ACC112 (cell line): ENCODE results near the gene ELAVL3.
"Not testable (repeated sequence)": the region's sequence is repeated elsewhere in the genome, so short reads cannot be mapped to it uniquely, and the experiment has no call there.

Experiments
- H2AFZ ChIP-seq: fragments of 200-600 bp; sonication (generic); one replicate; pipeline ENCODE4 v1.6.0; 2017; ENCODE audit warnings: antibody characterized with exemption, low read length; ENCODE audit not compliant: unreplicated experiment
- H3K27ac ChIP-seq: fragments of 200-600 bp; sonication (generic); 2 replicates; pipeline ENCODE4 v1.5.1; 2014; ENCODE audit warnings: low read depth, mild to moderate bottlenecking, antibody characterized with exemption, low read length, moderate library complexity
- H3K27me3 ChIP-seq: fragments of 200-600 bp; sonication (generic); 2 replicates; pipeline ENCODE4 v1.6.1; 2014; ENCODE audit warnings: mild to moderate bottlenecking, antibody characterized with exemption, low read length, moderate library complexity, mixed read lengths; ENCODE audit not compliant: insufficient read depth
- H3K36me3 ChIP-seq: fragments of 200-600 bp; sonication (generic); 2 replicates; pipeline ENCODE4 v1.6.1; 2016; ENCODE audit warnings: mild to moderate bottlenecking, antibody characterized with exemption, low read length, moderate library complexity, mixed read lengths; ENCODE audit not compliant: insufficient read depth
- H3K4me1 ChIP-seq: fragments of 200-600 bp; sonication (generic); one replicate; pipeline ENCODE4 v1.6.1; 2016; ENCODE audit warnings: low read length, mixed read lengths; ENCODE audit not compliant: insufficient read depth, unreplicated experiment, control insufficient read depth
- H3K4me3 ChIP-seq: fragments of 200-600 bp; sonication (generic); 2 replicates; pipeline ENCODE4 v1.5.1; 2014; ENCODE audit warnings: mild to moderate bottlenecking, low read depth, low read length
- H3K79me2 ChIP-seq: fragments of 200-600 bp; sonication (generic); one replicate; pipeline ENCODE4 v1.6.0; 2016; ENCODE audit warnings: low read length; ENCODE audit not compliant: control insufficient read depth, unreplicated experiment, insufficient read depth

Gene ELAVL3

DNA sequence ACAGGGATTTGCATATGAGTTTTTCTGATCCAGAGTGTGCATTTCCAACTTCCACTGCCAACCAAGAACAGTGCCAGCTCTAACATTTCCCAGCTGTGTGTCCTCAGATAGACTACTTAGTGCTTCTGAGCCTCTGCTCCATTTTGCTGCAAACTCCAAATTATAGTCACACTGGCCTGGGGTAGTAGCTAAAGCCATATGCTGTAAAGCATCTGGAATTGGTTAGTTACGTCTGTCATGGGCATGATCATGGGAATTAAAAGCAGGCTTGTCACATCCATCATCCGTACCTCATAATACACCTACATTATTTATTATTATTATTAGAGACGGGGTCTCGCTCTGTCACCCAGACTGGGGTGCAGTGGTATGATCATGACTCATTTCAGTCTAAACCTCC is 7.1 kb downstream of the ELAVL3 start:
- H3K4me3 ChIP-seq: no peak overlapping the region
- no peaks in the 10 kb centered on the region for H3K27me3 ChIP-seq
- no peaks in the 10 kb centered on the region for H3K79me2 ChIP-seq
- H2AFZ ChIP-seq: no peak overlapping the region
- H3K36me3 ChIP-seq: no peaks in the 10 kb centered on the region
- H3K27ac ChIP-seq: no peak overlapping the region
- H3K4me1 ChIP-seq: no peaks in the 10 kb centered on the region

DNA sequence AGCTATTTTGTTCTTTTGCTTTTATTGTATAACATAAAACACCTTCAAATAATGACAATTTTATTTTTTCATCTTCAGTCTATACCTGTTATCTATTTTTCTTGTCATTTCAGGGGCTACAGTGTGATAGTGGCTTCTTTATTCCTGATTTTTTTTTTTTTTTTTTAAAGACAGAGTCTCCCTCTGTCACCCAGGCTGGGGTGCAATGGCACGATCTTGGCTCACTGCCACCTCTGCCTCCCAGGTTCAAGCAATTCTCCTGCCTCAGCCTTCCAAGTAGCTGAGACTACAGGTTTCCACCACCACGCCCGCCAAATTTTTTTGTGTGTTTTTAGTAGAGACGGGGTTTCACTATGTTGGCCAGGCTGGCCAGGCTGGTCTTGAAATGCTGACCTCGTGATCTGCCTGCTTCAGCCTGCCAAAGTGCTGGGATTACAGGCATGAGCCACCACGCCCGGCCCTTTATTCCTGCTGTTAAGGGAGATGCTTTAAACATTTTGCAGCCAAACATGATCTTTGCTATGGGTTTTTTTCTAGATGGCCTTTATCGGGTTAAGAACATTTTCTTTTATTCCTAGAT is 12.5 kb downstream of the ELAVL3 start:
- not testable (repeated sequence) for H3K27ac ChIP-seq, H3K4me1 ChIP-seq, H3K36me3 ChIP-seq, H3K27me3 ChIP-seq, H2AFZ ChIP-seq, H3K4me3 ChIP-seq, H3K79me2 ChIP-seq

DNA sequence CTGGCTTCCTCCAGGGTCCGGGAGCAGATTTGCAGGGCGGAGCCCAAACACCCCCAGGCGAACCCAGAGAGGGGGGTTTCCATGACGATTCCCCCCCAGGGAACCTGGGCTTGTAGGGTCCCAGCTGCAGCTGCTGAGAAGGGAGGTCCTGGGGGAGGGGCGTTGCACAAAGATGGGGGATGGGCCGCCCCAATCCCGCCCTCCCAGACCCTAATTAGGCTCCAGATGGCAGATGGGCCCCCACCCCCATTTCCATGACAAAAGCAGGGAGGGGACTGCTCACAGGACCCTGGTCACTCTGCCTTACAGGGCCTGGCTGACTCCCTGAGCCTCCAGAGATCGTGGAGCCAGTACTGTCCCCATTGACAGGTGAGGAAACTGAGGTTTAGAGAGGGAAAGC is 15.2 kb downstream of the ELAVL3 start:
- H3K36me3 ChIP-seq: no peaks in the 10 kb centered on the region
- H3K4me3 ChIP-seq: no peak overlapping the region
- no peaks in the 10 kb centered on the region for H3K4me1 ChIP-seq
- no peak overlapping the region for H2AFZ ChIP-seq
- H3K27ac ChIP-seq: no peak overlapping the region
- H3K79me2 ChIP-seq: no peaks in the 10 kb centered on the region
- no peaks in the 10 kb centered on the region for H3K27me3 ChIP-seq

DNA sequence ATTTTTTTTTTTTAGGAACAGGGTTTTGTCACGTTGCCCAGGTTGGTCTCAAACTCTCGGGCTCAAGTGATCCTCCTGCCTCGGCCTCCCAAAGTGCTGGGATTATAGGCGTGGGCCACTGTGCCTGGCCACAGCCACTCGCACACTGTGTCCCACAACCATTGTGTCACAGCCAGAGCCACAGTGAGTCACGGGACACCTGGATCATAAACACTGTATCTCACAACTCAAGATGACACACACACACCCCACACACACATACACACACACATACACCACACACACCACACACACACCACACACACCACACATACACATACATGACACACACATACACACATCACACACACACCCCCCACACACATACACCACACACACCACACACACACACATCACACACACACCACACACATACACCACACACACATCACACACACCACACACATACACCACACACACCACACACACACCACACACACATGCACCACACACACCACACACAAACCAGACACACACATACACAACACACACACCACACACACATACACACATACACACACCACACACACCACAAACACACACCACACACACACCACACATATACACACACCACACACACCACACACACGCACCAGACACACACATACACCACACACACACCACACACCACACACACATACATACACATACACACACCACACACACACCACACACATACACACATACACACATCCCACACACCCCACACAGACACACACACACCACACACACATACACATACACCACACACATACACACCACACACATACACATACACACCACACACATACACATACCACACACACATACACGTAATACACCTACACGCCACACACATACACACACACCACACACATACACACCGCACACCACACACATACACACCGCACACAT is 16.2 kb downstream of the ELAVL3 start:
- Histone ChIP-seq H3K36me3 (no peaks in the 10 kb centered on the region), H3K27me3 (no peaks in the 10 kb centered on the region), H3K79me2 (no peaks in the 10 kb centered on the region), H3K4me3 (no peak overlapping the region), H3K27ac (no peak overlapping the region), H2AFZ (no peak overlapping the region), H3K4me1 (no peaks in the 10 kb centered on the region)

DNA sequence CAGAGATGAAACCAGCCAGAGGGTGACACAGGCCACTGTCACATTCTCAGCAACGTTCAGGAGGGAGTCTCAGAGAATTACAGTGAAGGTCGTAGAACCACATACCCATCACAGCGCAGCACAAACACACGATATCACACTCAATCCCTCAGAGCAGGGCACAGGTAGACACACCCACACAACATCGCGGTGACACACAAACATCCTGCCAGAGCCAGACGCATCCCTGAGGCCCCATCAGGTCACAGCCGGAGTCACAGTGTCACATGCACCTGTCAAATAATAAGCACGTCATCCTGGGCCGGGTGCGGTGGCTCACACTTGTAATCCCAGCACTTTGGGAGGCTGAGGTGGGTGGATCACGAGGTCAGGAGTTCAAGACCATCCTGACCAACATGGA is 17.5 kb downstream of the ELAVL3 start:
- H3K27ac ChIP-seq: no peak overlapping the region
- no peaks in the 10 kb centered on the region for H3K36me3 ChIP-seq
- H3K79me2 ChIP-seq: no peaks in the 10 kb centered on the region
- no peak overlapping the region for H2AFZ ChIP-seq
- no peak overlapping the region for H3K4me3 ChIP-seq
- no peaks in the 10 kb centered on the region for H3K27me3 ChIP-seq
- no peaks in the 10 kb centered on the region for H3K4me1 ChIP-seq

DNA sequence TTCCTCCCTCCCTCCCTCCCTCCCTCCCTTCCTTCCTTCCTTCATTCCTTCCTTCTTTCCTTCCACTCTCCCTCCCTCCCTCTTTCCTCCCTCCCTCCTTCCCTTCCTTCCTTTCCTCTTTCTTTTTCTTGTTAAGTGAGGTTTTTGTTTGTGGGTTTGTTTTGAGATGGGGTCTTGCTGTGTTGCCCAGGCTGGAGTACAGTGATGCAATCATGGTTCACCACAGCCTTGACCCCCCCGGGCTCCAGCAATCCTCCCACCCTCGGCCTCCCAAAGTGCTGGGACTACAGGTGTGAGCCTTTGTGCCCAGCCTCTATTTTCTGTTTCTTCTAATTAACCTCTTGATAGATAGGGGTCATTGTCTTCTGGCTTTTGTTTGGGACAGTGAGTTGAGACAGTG is 19.4 kb downstream of the ELAVL3 start:
- H3K4me3 ChIP-seq: no peak overlapping the region
- no peak overlapping the region for H3K27ac ChIP-seq
- no peaks in the 10 kb centered on the region for H3K79me2 ChIP-seq
- no peaks in the 10 kb centered on the region for H3K27me3 ChIP-seq
- H2AFZ ChIP-seq: no peak overlapping the region
- H3K36me3 ChIP-seq: no peaks in the 10 kb centered on the region
- no peaks in the 10 kb centered on the region for H3K4me1 ChIP-seq

DNA sequence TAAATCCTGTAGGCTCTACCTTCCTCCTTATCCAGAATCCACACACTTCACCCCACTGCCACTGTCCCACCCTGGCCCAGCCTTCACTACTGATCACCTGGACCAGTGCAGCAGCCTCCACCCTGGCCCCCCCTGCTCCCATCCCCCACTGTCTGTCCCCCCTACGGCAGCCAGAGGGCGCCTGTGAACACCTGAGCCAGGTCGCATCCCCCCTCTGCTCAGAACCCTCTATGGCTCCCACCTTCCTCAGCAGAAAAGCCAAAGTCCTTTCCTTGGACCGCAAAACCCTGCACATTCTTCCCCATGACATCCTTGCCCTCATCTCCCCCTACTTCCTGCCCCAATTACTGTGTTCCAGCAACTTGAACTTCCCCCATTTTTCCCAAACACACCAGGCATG is 20.6 kb downstream of the ELAVL3 start:
- no peak overlapping the region for H3K4me3 ChIP-seq
- H3K27ac ChIP-seq: no peak overlapping the region
- H3K79me2 ChIP-seq: no peaks in the 10 kb centered on the region

DNA sequence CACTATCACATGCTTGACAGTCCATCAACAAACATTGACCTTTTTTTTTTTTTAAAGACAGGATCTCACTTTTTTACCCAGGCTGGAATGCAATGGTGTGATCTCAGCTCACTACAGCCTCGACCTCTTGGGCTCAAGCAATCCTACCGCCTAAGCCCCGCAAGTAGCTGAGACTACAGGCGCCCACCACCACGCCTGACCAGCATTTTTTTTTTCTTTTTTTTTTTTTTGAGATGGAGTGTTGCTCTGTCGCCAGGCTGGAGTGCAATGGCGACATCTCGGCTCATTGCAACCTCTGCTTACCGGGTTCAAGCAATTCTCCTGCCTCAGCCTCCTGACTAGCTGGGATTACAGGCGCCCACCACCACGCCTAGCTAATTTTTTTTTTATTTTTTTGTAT is 21.9 kb downstream of the ELAVL3 start:
- H3K4me3 ChIP-seq, H3K79me2 ChIP-seq, H2AFZ ChIP-seq, H3K36me3 ChIP-seq, H3K27me3 ChIP-seq, H3K27ac ChIP-seq, H3K4me1 ChIP-seq: not testable (repeated sequence)

More for the DNA sequence above, 20.6 kb downstream of the ELAVL3 start:
- Histone ChIP-seq H3K36me3 (no peaks in the 10 kb centered on the region), H2AFZ (no peak overlapping the region), H3K27me3 (no peaks in the 10 kb centered on the region), H3K4me1 (no peaks in the 10 kb centered on the region)

DNA sequence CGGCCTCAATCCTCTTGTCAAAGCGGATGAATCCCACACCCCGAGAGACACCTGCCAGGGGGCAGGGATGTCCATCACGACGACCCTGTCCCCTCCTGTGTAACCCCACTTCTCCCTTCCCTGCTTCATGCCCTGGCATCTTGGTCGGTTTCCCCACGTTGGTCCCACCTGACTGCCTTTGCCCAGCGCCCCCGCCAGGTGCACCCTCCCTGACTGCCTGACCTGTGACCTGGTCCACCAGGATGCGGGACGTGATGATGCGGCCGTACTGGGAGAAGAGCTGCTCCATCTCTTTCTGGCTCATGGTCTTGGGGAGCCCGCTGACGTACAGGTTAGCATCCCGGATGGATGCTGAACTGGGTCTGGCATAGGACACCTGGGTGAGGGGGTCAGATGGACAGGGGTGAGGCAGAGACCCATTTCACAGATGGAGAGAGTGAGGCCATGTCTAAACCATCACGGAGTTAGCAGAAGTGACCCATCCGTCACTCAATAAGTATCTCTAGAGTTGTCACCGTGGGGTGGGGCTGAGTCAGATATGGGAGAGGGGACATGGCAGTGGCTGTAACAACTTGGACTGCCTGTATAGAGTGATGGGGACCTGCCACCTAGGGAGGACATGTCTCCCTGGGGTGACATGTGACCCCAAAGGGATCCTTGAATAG is 22.5 kb downstream of the ELAVL3 start:
- H3K79me2 ChIP-seq: no peaks in the 10 kb centered on the region
- H3K36me3 ChIP-seq: no peaks in the 10 kb centered on the region
- no peaks in the 10 kb centered on the region for H3K4me1 ChIP-seq
- H2AFZ ChIP-seq: no peak overlapping the region
- H3K27ac ChIP-seq: no peak overlapping the region
- H3K27me3 ChIP-seq: no peaks in the 10 kb centered on the region
- no peak overlapping the region for H3K4me3 ChIP-seq

DNA sequence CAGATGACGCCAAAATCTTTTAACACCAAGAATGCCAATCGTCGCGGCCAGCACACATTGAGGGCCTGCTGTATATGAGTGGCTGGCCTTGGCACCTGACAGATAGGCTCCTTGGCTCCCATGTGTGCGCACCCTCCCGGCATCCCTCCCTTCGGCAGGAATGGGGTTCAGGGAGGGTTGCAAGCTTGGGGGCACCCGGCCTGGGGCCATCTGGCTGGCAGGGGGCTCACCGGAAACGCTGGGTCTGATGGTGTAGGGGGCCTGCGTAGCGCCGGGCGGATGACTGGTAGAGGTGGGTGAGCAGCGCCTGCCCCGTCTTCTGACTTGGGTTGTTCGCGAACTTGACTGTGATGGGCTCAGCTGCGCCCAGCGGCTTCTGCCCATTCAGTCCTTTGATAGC is 23.0 kb downstream of the ELAVL3 start:
- Histone ChIP-seq H3K79me2 (no peaks in the 10 kb centered on the region), H3K27ac (no peak overlapping the region), H3K27me3 (no peaks in the 10 kb centered on the region), H2AFZ (no peak overlapping the region), H3K4me1 (no peaks in the 10 kb centered on the region), H3K4me3 (no peak overlapping the region), H3K36me3 (no peaks in the 10 kb centered on the region)

DNA sequence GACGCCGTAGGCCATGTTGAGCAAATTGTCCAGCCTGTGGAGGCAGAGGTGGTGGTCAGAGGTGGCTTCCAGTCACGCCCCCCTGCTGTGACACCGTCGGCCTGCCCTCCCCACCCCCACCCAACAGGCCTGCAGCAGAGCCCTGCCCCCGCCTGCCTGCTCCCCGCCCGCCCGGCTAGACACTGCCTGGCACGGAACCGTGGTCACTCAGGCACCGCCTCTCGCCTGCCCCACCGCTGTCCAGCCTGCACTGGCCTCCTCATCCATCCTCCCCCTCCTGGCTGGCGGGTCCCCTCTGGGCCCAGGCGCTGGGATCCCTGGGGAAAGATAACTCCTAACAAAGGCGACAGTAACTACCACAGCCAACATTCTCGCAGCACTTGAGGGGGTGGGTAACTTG is 23.7 kb downstream of the ELAVL3 start:
- no peak overlapping the region for H2AFZ ChIP-seq
- no peak overlapping the region for H3K27ac ChIP-seq
- H3K79me2 ChIP-seq: no peaks in the 10 kb centered on the region
- no peaks in the 10 kb centered on the region for H3K27me3 ChIP-seq
- no peaks in the 10 kb centered on the region for H3K36me3 ChIP-seq
- H3K4me3 ChIP-seq: no peak overlapping the region
- H3K4me1 ChIP-seq: no peaks in the 10 kb centered on the region
